GM23338 (cell line): Measurements from ENCODE around the gene MAOA. TPM values are rescaled to one million over a fixed set of nuclear protein-coding genes. Genes with fewer than 3 reads are reported as not detected.

ENCODE experiments used
- ATAC-seq: fragments of 200-7000 bp; cut with Tn5 transposase; 3 replicates; pipeline ENCODE4 v1.9.1; 2020
- DNase-seq: peaks from one replicate; pipeline ENCODE4 v3.0.0-alpha.2; 2015; ENCODE audit warnings: low spot score
- H2AFZ ChIP-seq: fragments of 200-600 bp; sonication (generic); 2 replicates; pipeline ENCODE4 v1.8.0; 2016; ENCODE audit warnings: antibody characterized with exemption, mild to moderate bottlenecking, moderate library complexity
- H3F3A ChIP-seq: fragments of 200-600 bp; sonication (generic); replicated peaks from 2 replicates; pipeline ENCODE4 v1.8.0; 2017; ENCODE audit warnings: antibody characterized with exemption, mixed run types, low read depth
- H3K27ac ChIP-seq: fragments of 200-600 bp; sonication (generic); 2 replicates; pipeline ENCODE4 v1.6.1; 2016; ENCODE audit warnings: low read depth
- H3K27me3 ChIP-seq: fragments of 200-600 bp; sonication (generic); 2 replicates; pipeline ENCODE4 v1.8.0; 2016; ENCODE audit warnings: mild to moderate bottlenecking, mixed run types, moderate library complexity; ENCODE audit not compliant: insufficient read depth
- H3K36me3 ChIP-seq: fragments of 200-600 bp; sonication (generic); 2 replicates; pipeline ENCODE4 v1.8.0; 2016; ENCODE audit warnings: mild to moderate bottlenecking; ENCODE audit not compliant: insufficient read depth
- H3K4me1 ChIP-seq: fragments of 200-600 bp; sonication (generic); 2 replicates; pipeline ENCODE4 v1.8.0; 2016; ENCODE audit warnings: mild to moderate bottlenecking, moderate library complexity; ENCODE audit not compliant: insufficient read depth
- H3K4me2 ChIP-seq: fragments of 200-600 bp; sonication (generic); 2 replicates; pipeline ENCODE4 v1.7.1; 2017; ENCODE audit warnings: mixed run types
- H3K4me3 ChIP-seq: fragments of 200-600 bp; sonication (generic); 2 replicates; pipeline ENCODE4 v1.6.1; 2016; ENCODE audit warnings: mixed run types
- H3K79me2 ChIP-seq: fragments of 200-600 bp; sonication (generic); replicated peaks from 2 replicates; pipeline ENCODE4 v1.8.0; 2017; ENCODE audit warnings: mild to moderate bottlenecking; ENCODE audit not compliant: insufficient read depth
- H3K9me2 ChIP-seq: fragments of 200-600 bp; sonication (generic); 2 replicates; pipeline ENCODE4 v1.8.0; 2017; ENCODE audit not compliant: insufficient read depth
- H4K20me1 ChIP-seq: fragments of 200-600 bp; sonication (generic); replicated peaks from 2 replicates; pipeline ENCODE4 v1.8.0; 2017; ENCODE audit warnings: mild to moderate bottlenecking; ENCODE audit not compliant: insufficient read depth
- H3K27ac Mint-ChIP-seq: 2 replicates; pipeline ENCODE4 v1.8.0; 2020; ENCODE audit warnings: inconsistent platforms, mild to moderate bottlenecking, moderate library complexity, mixed read lengths
- H3K27me3 Mint-ChIP-seq: 3 replicates; pipeline ENCODE4 v1.8.0; 2022; ENCODE audit warnings: low read depth, mild to moderate bottlenecking, moderate library complexity, mixed read lengths, inconsistent platforms; ENCODE audit not compliant: insufficient read depth, poor library complexity
- H3K36me3 Mint-ChIP-seq: 3 replicates; pipeline ENCODE4 v1.8.0; 2021; ENCODE audit warnings: low read depth, mild to moderate bottlenecking, inconsistent platforms, moderate library complexity, mixed read lengths
- H3K4me1 Mint-ChIP-seq: 3 replicates; pipeline ENCODE4 v1.8.0; 2020; ENCODE audit warnings: mild to moderate bottlenecking, inconsistent platforms, mixed read lengths
- H3K4me3 Mint-ChIP-seq: 3 replicates; pipeline ENCODE4 v1.8.0; 2021; ENCODE audit warnings: moderate library complexity, mild to moderate bottlenecking, inconsistent platforms, mixed read lengths
- H3K9me3 Mint-ChIP-seq: 3 replicates; pipeline ENCODE4 v1.8.0; 2020; ENCODE audit warnings: moderate library complexity, mild to moderate bottlenecking, inconsistent platforms, mixed read lengths
- EZH2 ChIP-seq: fragments of 200-600 bp; sonication (generic); IDR thresholded peaks from one replicate; pipeline ENCODE4 v1.8.0; 2017; ENCODE audit warnings: antibody characterized with exemption, mild to moderate bottlenecking, low read depth; ENCODE audit not compliant: unreplicated experiment
- EZH2phosphoT487 ChIP-seq: fragments of 200-600 bp; sonication (generic); IDR thresholded peaks from one replicate; pipeline ENCODE4 v1.8.1; 2018; ENCODE audit warnings: antibody characterized with exemption; ENCODE audit not compliant: unreplicated experiment
- JUNB ChIP-seq: IDR thresholded peaks from one replicate; pipeline ENCODE4 v1.6.1; 2016; ENCODE audit warnings: antibody characterized with exemption; ENCODE audit not compliant: unreplicated experiment
- POLR2AphosphoS5 ChIP-seq: IDR thresholded peaks from 2 replicates; pipeline ENCODE4 v1.6.1; 2016; ENCODE audit warnings: antibody characterized with exemption, low read depth
- STAT1 ChIP-seq: IDR thresholded peaks from one replicate; pipeline ENCODE4 v1.6.1; 2016; ENCODE audit warnings: antibody characterized with exemption; ENCODE audit not compliant: unreplicated experiment
- polyA plus RNA-seq: library from polyadenylated mRNA; unstranded; fragments of >200 nt; fragmentation: Nextera tagmentation; extraction: Ambion mirVana; gene quantifications from 2 replicates; pipeline ENCODE4 v1.2.1, GENCODE V29; 2016
- total RNA-seq: library from RNA; depleted of rRNA; stranded (reverse); fragments of >200 nt; shearing (Covaris generic); gene quantifications from 2 replicates; pipeline ENCODE4 v1.2.3, GENCODE V29; 2014
- TF ChIP-seq, protein P1 (sequence below): IDR thresholded peaks from 2 replicates; pipeline ENCODE4 v1.6.1; 2016; ENCODE audit warnings: antibody characterized with exemption
- TF ChIP-seq, protein P2 (sequence below), 2 experiments: fragments of 200-600 bp in 1 of 2; sonication (generic) in 1 of 2; conservative IDR thresholded peaks; 2 replicates each; pipeline versions ENCODE4 v1.5.1 to v1.6.1; 2016 to 2017; ENCODE audit warnings: antibody characterized with exemption in 2 of 2, low read depth in 2 of 2, mild to moderate bottlenecking in 2 of 2, moderate library complexity in 1 of 2

Gene MAOA
- total and polyA plus RNA-seq, 2 experiments from 2014 or later: 3.2 to 5.2 TPM

DNA sequence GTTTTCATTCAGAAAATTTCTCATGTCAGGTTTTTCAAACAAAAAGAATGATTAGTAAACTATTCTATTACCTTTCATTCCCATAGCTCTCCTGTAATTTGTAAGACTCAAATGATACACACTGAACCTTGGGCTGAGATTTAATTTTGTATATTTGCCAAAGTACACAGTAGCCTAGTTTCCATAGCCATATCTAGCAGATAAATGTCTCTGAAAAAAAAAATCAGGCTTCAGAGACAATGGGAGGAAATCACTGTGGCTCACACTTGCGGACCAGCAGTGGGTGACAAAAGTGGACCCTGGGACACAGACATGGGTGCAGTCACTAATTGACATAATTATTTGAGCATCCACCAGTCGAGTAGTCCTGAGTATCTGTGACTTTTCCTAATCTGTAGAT, 46.6 kb downstream of the MAOA start:
- H3K4me2 ChIP-seq: no peak overlapping the region
- TF ChIP-seq EZH2phosphoT487 (no peak), JUNB (no peak), STAT1 (no peak)
- TF ChIP-seq, protein P1, sequence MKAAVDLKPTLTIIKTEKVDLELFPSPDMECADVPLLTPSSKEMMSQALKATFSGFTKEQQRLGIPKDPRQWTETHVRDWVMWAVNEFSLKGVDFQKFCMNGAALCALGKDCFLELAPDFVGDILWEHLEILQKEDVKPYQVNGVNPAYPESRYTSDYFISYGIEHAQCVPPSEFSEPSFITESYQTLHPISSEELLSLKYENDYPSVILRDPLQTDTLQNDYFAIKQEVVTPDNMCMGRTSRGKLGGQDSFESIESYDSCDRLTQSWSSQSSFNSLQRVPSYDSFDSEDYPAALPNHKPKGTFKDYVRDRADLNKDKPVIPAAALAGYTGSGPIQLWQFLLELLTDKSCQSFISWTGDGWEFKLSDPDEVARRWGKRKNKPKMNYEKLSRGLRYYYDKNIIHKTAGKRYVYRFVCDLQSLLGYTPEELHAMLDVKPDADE: no peak
- TF ChIP-seq, protein P2, sequence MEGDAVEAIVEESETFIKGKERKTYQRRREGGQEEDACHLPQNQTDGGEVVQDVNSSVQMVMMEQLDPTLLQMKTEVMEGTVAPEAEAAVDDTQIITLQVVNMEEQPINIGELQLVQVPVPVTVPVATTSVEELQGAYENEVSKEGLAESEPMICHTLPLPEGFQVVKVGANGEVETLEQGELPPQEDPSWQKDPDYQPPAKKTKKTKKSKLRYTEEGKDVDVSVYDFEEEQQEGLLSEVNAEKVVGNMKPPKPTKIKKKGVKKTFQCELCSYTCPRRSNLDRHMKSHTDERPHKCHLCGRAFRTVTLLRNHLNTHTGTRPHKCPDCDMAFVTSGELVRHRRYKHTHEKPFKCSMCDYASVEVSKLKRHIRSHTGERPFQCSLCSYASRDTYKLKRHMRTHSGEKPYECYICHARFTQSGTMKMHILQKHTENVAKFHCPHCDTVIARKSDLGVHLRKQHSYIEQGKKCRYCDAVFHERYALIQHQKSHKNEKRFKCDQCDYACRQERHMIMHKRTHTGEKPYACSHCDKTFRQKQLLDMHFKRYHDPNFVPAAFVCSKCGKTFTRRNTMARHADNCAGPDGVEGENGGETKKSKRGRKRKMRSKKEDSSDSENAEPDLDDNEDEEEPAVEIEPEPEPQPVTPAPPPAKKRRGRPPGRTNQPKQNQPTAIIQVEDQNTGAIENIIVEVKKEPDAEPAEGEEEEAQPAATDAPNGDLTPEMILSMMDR (conservative IDR thresholded peaks at IDR 0.05; ENCODE audit: low read depth in 2 of 2): no peak
- no peaks in the 10 kb centered on the region for H3K36me3 Mint-ChIP-seq

GRCh38 chrX:43703211-43703791, 47.2 kb downstream of the MAOA start:
- Histone ChIP-seq H3K4me2 (no peak overlapping the region), H2AFZ (no peak overlapping the region), H3K27me3 (no peaks in the 10 kb centered on the region), H3K4me3 (no peak overlapping the region), H3K36me3 (no peaks in the 10 kb centered on the region), H3K79me2 (no peaks in the 10 kb centered on the region), H3K4me1 (no peaks in the 10 kb centered on the region), H3K9me2 (no peaks in the 10 kb centered on the region), H3F3A (no peaks in the 10 kb centered on the region), H3K27ac (no peak overlapping the region), H4K20me1 (no peaks in the 10 kb centered on the region)
- H3K4me3 Mint-ChIP-seq: no peak overlapping the region
- no peak for ATAC-seq
- no peak overlapping the region for H3K27ac Mint-ChIP-seq
- DNase-seq: no peak
- H3K36me3 Mint-ChIP-seq: no peaks in the 10 kb centered on the region
- TF ChIP-seq EZH2 (no peak), JUNB (no peak)
- peaks cover 6% of the 10 kb centered on the region; the same call in 2 of the 3 replicates for H3K4me1 Mint-ChIP-seq
- no peaks in the 10 kb centered on the region for H3K27me3 Mint-ChIP-seq
- no peaks in the 10 kb centered on the region for H3K9me3 Mint-ChIP-seq

More for the DNA sequence above, 46.6 kb downstream of the MAOA start:
- Histone ChIP-seq H3K9me2 (no peaks in the 10 kb centered on the region), H3F3A (no peaks in the 10 kb centered on the region), H2AFZ (no peak overlapping the region), H4K20me1 (no peaks in the 10 kb centered on the region), H3K36me3 (no peaks in the 10 kb centered on the region), H3K27ac (no peak overlapping the region), H3K4me3 (no peak overlapping the region), H3K27me3 (no peaks in the 10 kb centered on the region), H3K79me2 (no peaks in the 10 kb centered on the region), H3K4me1 (no peaks in the 10 kb centered on the region)
- no peak for DNase-seq
- H3K27ac Mint-ChIP-seq: no peak overlapping the region
- no peak for ATAC-seq
- no peaks in the 10 kb centered on the region for H3K9me3 Mint-ChIP-seq
- peaks cover 6% of the 10 kb centered on the region; the same call in 2 of the 3 replicates for H3K4me1 Mint-ChIP-seq
- no peak overlapping the region for H3K4me3 Mint-ChIP-seq
- H3K27me3 Mint-ChIP-seq: no peaks in the 10 kb centered on the region

DNA sequence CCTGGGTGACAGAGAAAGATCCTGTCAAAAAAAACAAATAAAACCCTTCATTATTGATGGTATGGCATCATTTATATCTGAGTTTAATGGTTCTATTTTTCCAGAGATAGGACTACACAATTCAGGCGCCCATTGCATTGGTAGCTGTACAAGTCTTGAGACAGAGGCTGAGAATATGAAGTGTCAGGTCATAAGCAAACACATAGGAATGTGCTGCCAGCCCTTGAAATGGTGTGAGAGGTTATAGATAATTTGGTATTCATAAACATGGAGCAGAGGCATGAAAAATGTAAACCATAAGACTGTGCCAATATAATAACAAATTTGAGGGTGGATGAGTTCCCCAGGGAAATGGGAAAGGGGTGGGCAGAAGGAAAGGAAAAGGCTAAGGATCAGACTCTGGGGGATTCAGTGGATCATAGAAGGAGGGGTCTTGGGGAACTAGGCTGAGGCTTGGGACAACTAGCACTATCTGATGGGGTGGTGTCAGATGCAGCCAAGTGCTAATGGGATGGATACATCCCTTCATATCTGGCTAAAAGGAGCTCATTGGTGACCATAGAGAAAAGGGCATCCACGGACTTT, 50.8 kb downstream of the MAOA start:
- ATAC-seq (no peak), DNase-seq (no peak)
- Mint-ChIP-seq H3K27me3 (no peaks in the 10 kb centered on the region), H3K36me3 (no peaks in the 10 kb centered on the region), H3K27ac (no peak overlapping the region), H3K4me3 (no peak overlapping the region), H3K4me1 (peaks cover 2% of the 10 kb centered on the region; the same call in 2 of the 3 replicates), H3K9me3 (no peaks in the 10 kb centered on the region)
- no peaks in the 10 kb centered on the region for H3K9me2 ChIP-seq
- H3K79me2 ChIP-seq: no peaks in the 10 kb centered on the region
- H3K27me3 ChIP-seq: no peaks in the 10 kb centered on the region
- H3K36me3 ChIP-seq: no peaks in the 10 kb centered on the region
- no peaks in the 10 kb centered on the region for H3K4me1 ChIP-seq
- H3K27ac ChIP-seq: no peak overlapping the region
- TF ChIP-seq POLR2AphosphoS5 (no peak), JUNB (no peak)
- no peak overlapping the region for H3K4me2 ChIP-seq
- no peaks in the 10 kb centered on the region for H4K20me1 ChIP-seq
- no peaks in the 10 kb centered on the region for H3F3A ChIP-seq
- no peak overlapping the region for H2AFZ ChIP-seq
- no peak overlapping the region for H3K4me3 ChIP-seq
